ENCODE measurements around the gene FBXO24. TPM values are rescaled to one million over a fixed set of nuclear protein-coding genes. Genes with fewer than 3 reads are reported as not detected.

Gene FBXO24
- total RNA-seq, 1 donor from 2014 or later = 0.79 TPM

- Histone ChIP-seq H3K4me3 (ENCODE audit: low read depth, low read length) (no peak overlapping the region), H3K36me3 (ENCODE audit: control insufficient read depth, insufficient read depth, low read length) (no peaks in the 10 kb centered on the region), H3K27me3 (ENCODE audit: control insufficient read depth, insufficient read depth, low read length) (peaks cover 6% of the 10 kb centered on the region)
- no peak for DNase-seq (ENCODE audit: low read depth)
- no peak for TF ChIP-seq CTCF (IDR thresholded peaks at IDR 0.05; ENCODE audit: insufficient read depth, low read length, poor library complexity, severe bottlenecking)
Observed at GRCh38 chr7:100572281-100572948, 13.7 kb upstream of the FBXO24 start.

- Histone ChIP-seq H3K27me3 (ENCODE audit: control insufficient read depth, insufficient read depth, low read length) (peaks cover 6% of the 10 kb centered on the region), H3K4me3 (ENCODE audit: low read depth, low read length) (no peak overlapping the region), H3K36me3 (ENCODE audit: control insufficient read depth, insufficient read depth, low read length) (no peaks in the 10 kb centered on the region)
- no peak for TF ChIP-seq CTCF (IDR thresholded peaks at IDR 0.05; ENCODE audit: insufficient read depth, low read length, poor library complexity, severe bottlenecking)
- no peak for DNase-seq (ENCODE audit: low read depth)
Observed at GRCh38 chr7:100572949-100573675, 13.0 kb upstream of the FBXO24 start.

GRCh38 chr7:100573691-100574361 lies 12.3 kb upstream of the FBXO24 start, which contains the start of gene SAP25:
Gene SAP25 (minus strand): TSS chr7:100573900. CDS start chr7:100573742, 158 bp downstream.
- DNase-seq (ENCODE audit: low read depth) = no peak
- no peaks in the 10 kb centered on the region for H3K36me3 ChIP-seq (ENCODE audit: control insufficient read depth, insufficient read depth, low read length)
- H3K4me3 ChIP-seq (ENCODE audit: low read depth, low read length) = no peak within 1 kb of the TSS
- peaks cover 6% of the 10 kb centered on the region for H3K27me3 ChIP-seq (ENCODE audit: control insufficient read depth, insufficient read depth, low read length)
- no peak for TF ChIP-seq CTCF (IDR thresholded peaks at IDR 0.05; ENCODE audit: insufficient read depth, low read length, poor library complexity, severe bottlenecking)

- no peak overlapping the region for H3K4me3 ChIP-seq (ENCODE audit: low read depth, low read length)
- peaks cover 5% of the 10 kb centered on the region for H3K27me3 ChIP-seq (ENCODE audit: control insufficient read depth, insufficient read depth, low read length)
- peaks cover 1% of the 10 kb centered on the region for H3K36me3 ChIP-seq (ENCODE audit: control insufficient read depth, insufficient read depth, low read length)
- DNase-seq (ENCODE audit: low read depth) = no peak
- no peak for TF ChIP-seq CTCF (IDR thresholded peaks at IDR 0.05; ENCODE audit: insufficient read depth, low read length, poor library complexity, severe bottlenecking)
Observed at GRCh38 chr7:100574362-100575205, 11.5 kb upstream of the FBXO24 start.

GRCh38 chr7:100575206-100575631 lies 10.9 kb upstream of the FBXO24 start:
- peaks cover under 1% of the 10 kb centered on the region for H3K27me3 ChIP-seq (ENCODE audit: control insufficient read depth, insufficient read depth, low read length)
- no peak overlapping the region for H3K4me3 ChIP-seq (ENCODE audit: low read depth, low read length)
- no peak for TF ChIP-seq CTCF (IDR thresholded peaks at IDR 0.05; ENCODE audit: insufficient read depth, low read length, poor library complexity, severe bottlenecking)
- H3K36me3 ChIP-seq (ENCODE audit: control insufficient read depth, insufficient read depth, low read length) = peaks cover 2% of the 10 kb centered on the region
- no peak for DNase-seq (ENCODE audit: low read depth)
